ACC112 (cell line): ENCODE results near the gene FKTN.
"Not testable (repeated sequence)": the region's sequence is repeated elsewhere in the genome, so short reads cannot be mapped to it uniquely, and the experiment has no call there.

Experiments
- H2AFZ ChIP-seq: fragments of 200-600 bp; sonication (generic); one replicate; pipeline ENCODE4 v1.6.0; 2017; ENCODE audit warnings: antibody characterized with exemption, low read length; ENCODE audit not compliant: unreplicated experiment
- H3K27ac ChIP-seq: fragments of 200-600 bp; sonication (generic); 2 replicates; pipeline ENCODE4 v1.5.1; 2014; ENCODE audit warnings: low read depth, mild to moderate bottlenecking, antibody characterized with exemption, low read length, moderate library complexity
- H3K27me3 ChIP-seq: fragments of 200-600 bp; sonication (generic); 2 replicates; pipeline ENCODE4 v1.6.1; 2014; ENCODE audit warnings: mild to moderate bottlenecking, antibody characterized with exemption, low read length, moderate library complexity, mixed read lengths; ENCODE audit not compliant: insufficient read depth
- H3K36me3 ChIP-seq: fragments of 200-600 bp; sonication (generic); 2 replicates; pipeline ENCODE4 v1.6.1; 2016; ENCODE audit warnings: mild to moderate bottlenecking, antibody characterized with exemption, low read length, moderate library complexity, mixed read lengths; ENCODE audit not compliant: insufficient read depth
- H3K4me1 ChIP-seq: fragments of 200-600 bp; sonication (generic); one replicate; pipeline ENCODE4 v1.6.1; 2016; ENCODE audit warnings: low read length, mixed read lengths; ENCODE audit not compliant: insufficient read depth, unreplicated experiment, control insufficient read depth
- H3K4me3 ChIP-seq: fragments of 200-600 bp; sonication (generic); 2 replicates; pipeline ENCODE4 v1.5.1; 2014; ENCODE audit warnings: mild to moderate bottlenecking, low read depth, low read length
- H3K79me2 ChIP-seq: fragments of 200-600 bp; sonication (generic); one replicate; pipeline ENCODE4 v1.6.0; 2016; ENCODE audit warnings: low read length; ENCODE audit not compliant: control insufficient read depth, unreplicated experiment, insufficient read depth

The FKTN gene

DNA sequence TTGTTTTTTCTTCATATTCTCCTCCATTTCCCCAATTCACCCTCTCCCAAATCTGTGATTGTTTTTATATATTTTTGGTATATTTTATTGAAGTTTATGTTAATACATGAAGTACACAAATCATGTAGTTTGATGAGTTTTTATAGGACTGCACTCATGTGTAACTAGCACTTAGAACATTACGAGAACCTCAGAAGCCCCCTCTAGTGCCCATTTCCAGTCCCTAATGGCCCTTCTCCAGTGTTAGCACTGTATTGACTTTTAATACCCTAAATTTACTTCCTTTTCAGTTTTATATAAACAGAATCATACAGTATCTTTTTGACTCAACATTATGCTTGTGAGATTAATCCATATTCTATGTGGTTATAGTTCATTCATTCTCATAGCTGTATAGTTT lies 18.5 kb upstream of the FKTN start:
- Histone ChIP-seq H2AFZ (no peak overlapping the region), H3K4me1 (no peaks in the 10 kb centered on the region), H3K27me3 (no peaks in the 10 kb centered on the region), H3K36me3 (0 out of 2 replicates have a peak, but pooled peaks cover 2% of the 10 kb centered on the region), H3K27ac (no peak overlapping the region), H3K79me2 (no peaks in the 10 kb centered on the region), H3K4me3 (no peak overlapping the region)

- Histone ChIP-seq H3K36me3 (no peaks in the 10 kb centered on the region), H3K79me2 (no peaks in the 10 kb centered on the region), H3K4me3 (no peak overlapping the region), H3K27ac (no peak overlapping the region), H3K27me3 (no peaks in the 10 kb centered on the region), H2AFZ (no peak overlapping the region), H3K4me1 (no peaks in the 10 kb centered on the region)
Measured at GRCh38 chr9:105541838-105542237, 16.1 kb upstream of the FKTN start.

GRCh38 chr9:105554042-105554441 lies 3.9 kb upstream of the FKTN start:
- Histone ChIP-seq H3K4me1 (peaks cover 6% of the 10 kb centered on the region), H3K79me2 (peaks cover 9% of the 10 kb centered on the region)

DNA sequence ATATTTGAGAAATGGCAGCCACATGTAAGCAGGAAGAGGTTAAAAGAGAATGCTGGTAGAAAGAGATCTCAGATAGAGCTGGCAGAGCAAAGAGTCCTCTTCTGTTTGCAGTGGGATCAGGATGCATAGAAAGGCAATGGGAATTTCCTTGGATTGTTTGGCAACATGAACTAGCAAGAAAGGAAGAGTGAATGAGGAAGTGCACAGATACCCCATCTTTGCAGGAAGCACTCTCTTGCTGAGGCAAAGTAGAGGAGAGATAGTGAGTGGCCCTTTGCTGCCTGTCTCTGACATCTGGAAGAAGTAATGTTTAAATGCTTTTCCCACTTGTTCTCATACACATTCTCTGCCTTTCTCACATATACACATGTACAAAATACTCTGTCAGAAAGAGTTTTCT lies 14.5 kb downstream of the FKTN start:
- H3K4me3 ChIP-seq, result no peak overlapping the region
- H2AFZ ChIP-seq, result no peak overlapping the region
- H3K79me2 ChIP-seq, result no peaks in the 10 kb centered on the region
- H3K4me1 ChIP-seq, result no peaks in the 10 kb centered on the region
- no peaks in the 10 kb centered on the region for H3K27me3 ChIP-seq
- H3K27ac ChIP-seq, result no peak overlapping the region
- peaks cover 14% of the 10 kb centered on the region; the same call in 1 of the 2 replicates for H3K36me3 ChIP-seq

More at GRCh38 chr9:105554042-105554441, 3.9 kb upstream of the FKTN start:
- no peak overlapping the region for H3K27ac ChIP-seq
- H3K27me3 ChIP-seq, result no peaks in the 10 kb centered on the region
- H3K4me3 ChIP-seq, result no peak overlapping the region
- no peak overlapping the region for H2AFZ ChIP-seq
- H3K36me3 ChIP-seq, result no peaks in the 10 kb centered on the region; the same call in 1 of the 2 replicates

- not testable (repeated sequence) for H2AFZ ChIP-seq, H3K36me3 ChIP-seq, H3K4me1 ChIP-seq, H3K4me3 ChIP-seq, H3K27ac ChIP-seq, H3K27me3 ChIP-seq, H3K79me2 ChIP-seq
Measured at GRCh38 chr9:105579952-105580351, 22.0 kb downstream of the FKTN start.

GRCh38 chr9:105581550-105581949 lies 23.6 kb downstream of the FKTN start:
- H3K79me2 ChIP-seq, H3K36me3 ChIP-seq, H2AFZ ChIP-seq, H3K27ac ChIP-seq, H3K4me1 ChIP-seq, H3K4me3 ChIP-seq, H3K27me3 ChIP-seq: not testable (repeated sequence)

DNA sequence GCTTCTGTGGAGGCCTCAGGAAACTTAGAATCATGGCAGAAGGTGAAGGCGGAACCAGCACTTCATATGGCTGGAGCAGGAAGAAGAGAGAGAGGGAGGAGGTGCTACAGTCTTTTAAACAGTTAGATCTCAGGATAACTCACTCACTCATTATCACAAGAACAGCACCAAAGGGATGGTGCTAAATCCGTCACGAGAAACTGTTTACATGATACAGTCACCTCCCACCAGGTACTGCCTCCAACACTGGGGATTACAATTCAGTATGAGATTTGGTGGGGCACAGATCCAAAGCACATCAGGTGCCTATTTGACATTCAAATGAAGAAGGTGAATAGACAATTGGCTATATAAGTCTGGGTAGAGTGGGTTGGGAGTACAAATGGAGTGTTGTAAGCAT lies 35.2 kb downstream of the FKTN start:
- no peak overlapping the region for H3K4me3 ChIP-seq
- H2AFZ ChIP-seq, result no peak overlapping the region
- no peak overlapping the region for H3K27ac ChIP-seq
- H3K79me2 ChIP-seq, result no peaks in the 10 kb centered on the region
- no peaks in the 10 kb centered on the region for H3K4me1 ChIP-seq
- peaks cover 14% of the 10 kb centered on the region; the same call in 1 of the 2 replicates for H3K36me3 ChIP-seq
- H3K27me3 ChIP-seq, result no peaks in the 10 kb centered on the region

GRCh38 chr9:105608721-105609598 lies 51.0 kb downstream of the FKTN start:
- Histone ChIP-seq H3K27me3 (no peaks in the 10 kb centered on the region), H3K79me2 (no peaks in the 10 kb centered on the region), H3K36me3 (peaks cover 4% of the 10 kb centered on the region), H3K4me1 (no peaks in the 10 kb centered on the region), H3K4me3 (no peak overlapping the region), H2AFZ (no peak overlapping the region), H3K27ac (no peak overlapping the region)

DNA sequence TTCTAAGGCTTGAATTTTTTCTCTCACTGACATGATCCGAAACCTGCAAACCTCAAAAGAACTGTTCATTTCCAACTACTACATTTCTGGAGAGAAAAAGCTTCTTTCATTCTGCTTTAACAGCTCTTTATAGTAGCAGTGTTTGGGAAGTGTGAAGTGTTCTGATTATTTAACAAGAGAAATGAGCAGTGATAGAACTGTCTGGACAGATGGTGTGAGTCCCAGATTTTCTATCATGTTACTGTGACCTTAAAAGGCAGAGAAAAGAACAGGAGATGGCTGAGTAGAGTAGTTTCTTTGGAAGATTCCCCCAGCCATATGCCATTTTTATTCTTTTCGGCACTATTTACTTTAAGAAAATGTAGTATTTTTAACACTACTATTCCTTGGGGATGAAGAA lies 63.1 kb downstream of the FKTN start:
- H3K4me1 ChIP-seq, result no peaks in the 10 kb centered on the region
- no peaks in the 10 kb centered on the region for H3K79me2 ChIP-seq
- no peak overlapping the region for H3K27ac ChIP-seq
- H3K4me3 ChIP-seq, result no peak overlapping the region
- H3K27me3 ChIP-seq, result no peaks in the 10 kb centered on the region
- no peak overlapping the region for H2AFZ ChIP-seq
- H3K36me3 ChIP-seq, result peaks cover 5% of the 10 kb centered on the region; the same call in 1 of the 2 replicates

- Histone ChIP-seq H3K27ac (no peak overlapping the region), H3K36me3 (peaks cover 9% of the 10 kb centered on the region; the same call in 1 of the 2 replicates)
Measured at GRCh38 chr9:105625088-105625487, 67.2 kb downstream of the FKTN start.

DNA sequence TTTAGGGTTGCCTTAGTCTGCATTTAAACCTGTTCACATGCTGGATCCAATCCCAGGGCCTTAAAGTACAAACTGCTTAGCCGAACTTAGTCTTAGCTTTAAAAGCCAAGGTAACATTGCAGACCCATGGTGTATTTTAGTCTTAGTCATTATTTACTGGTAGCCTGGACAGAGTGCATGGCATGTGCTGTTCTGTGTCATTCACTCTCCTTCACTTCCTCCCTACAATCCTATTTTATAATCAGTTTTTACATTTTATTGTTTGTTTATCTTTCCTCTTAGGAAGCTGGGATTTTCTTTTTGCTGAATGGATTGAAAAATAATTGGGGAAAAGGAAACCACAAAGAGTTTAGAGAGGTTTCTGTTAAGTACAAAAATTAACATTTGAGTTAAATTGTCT lies 74.9 kb downstream of the FKTN start:
- no peak overlapping the region for H3K27ac ChIP-seq
- H3K27me3 ChIP-seq, result no peaks in the 10 kb centered on the region
- H3K79me2 ChIP-seq, result no peaks in the 10 kb centered on the region
- no peak overlapping the region for H2AFZ ChIP-seq
- H3K4me1 ChIP-seq, result no peaks in the 10 kb centered on the region
- no peak overlapping the region for H3K4me3 ChIP-seq
- H3K36me3 ChIP-seq, result peaks cover 4% of the 10 kb centered on the region; the same call in 1 of the 2 replicates

More at GRCh38 chr9:105625088-105625487, 67.2 kb downstream of the FKTN start:
- no peak overlapping the region for H3K4me3 ChIP-seq
- no peaks in the 10 kb centered on the region for H3K4me1 ChIP-seq
- H2AFZ ChIP-seq, result no peak overlapping the region
- H3K79me2 ChIP-seq, result no peaks in the 10 kb centered on the region
- no peaks in the 10 kb centered on the region for H3K27me3 ChIP-seq
